Muscle of back (tissue), 13 donors: ENCODE measurements around the gene SUOX. TPM values are rescaled to one million over a fixed set of nuclear protein-coding genes. Genes with fewer than 3 reads are reported as not detected.
A peak's percentile ranks its signal among the peaks of the same experiment; 100 is the strongest.
"Not testable (repeated sequence)": the region's sequence is repeated elsewhere in the genome, so short reads cannot be mapped to it uniquely, and the experiment has no call there.

ENCODE experiments used
- DNase-seq, 3 donors: peaks; one replicate each; pipeline versions ENCODE4 v3.0.0 to v3.0.0-alpha.2; 2013
- long read RNA-seq, 9 donors: transcript quantifications; one replicate each; lab custom pipeline, GENCODE V29; 2026
- polyA plus RNA-seq, 10 donors: library from polyadenylated mRNA; unstranded; fragments of 120-200 nt; gene quantifications; one replicate each; pipeline ENCODE4 v1.2.1, GENCODE V29; 2013; ENCODE audit not compliant: insufficient read length in 10 of 10

Gene SUOX
- polyA plus RNA-seq, result 10 to 100 TPM; 11.8 to 16.9 (median 12.9) TPM
- long read RNA-seq, donor 1, partial matches to known transcripts, result 0 of 2 reads
- long read RNA-seq, donor 1, other reads (novel, unspliced or antisense), result 0 of 2 reads
- long read RNA-seq, donor 2, partial matches to known transcripts, result 0 of 2 reads
- long read RNA-seq, donor 2, other reads (novel, unspliced or antisense), result 0 of 2 reads
- long read RNA-seq, donor 3, result 0 reads
- long read RNA-seq, donor 4, partial matches to known transcripts, result 0 of 4 reads
- long read RNA-seq, donor 4, other reads (novel, unspliced or antisense), result 0 of 4 reads
- long read RNA-seq, donor 5, partial matches to known transcripts, result 0 of 3 reads
- long read RNA-seq, donor 5, other reads (novel, unspliced or antisense), result 0 of 3 reads
- long read RNA-seq, donor 6, partial matches to known transcripts, result 0 of 3 reads
- long read RNA-seq, donor 6, other reads (novel, unspliced or antisense), result 0 of 3 reads
- long read RNA-seq, donor 7, partial matches to known transcripts, result 0 of 3 reads
- long read RNA-seq, donor 7, other reads (novel, unspliced or antisense), result 0 of 3 reads
- long read RNA-seq, donor 8, partial matches to known transcripts, result 0 of 2 reads
- long read RNA-seq, donor 8, other reads (novel, unspliced or antisense), result 0 of 2 reads
- long read RNA-seq, donor 9, result 0 reads

- DNase-seq, result peak; percentile 95 to 98 (median 96)
These were observed at the start of gene SUOX for GRCh38 chr12:55996715-55997534. TSS of gene SUOX (plus strand) at chr12:55997276. CDS start at chr12:56002222, 4,946 bp downstream.

GRCh38 chr12:55955344-55955743 lies 41.7 kb upstream of the SUOX start:
- no peak for DNase-seq

GRCh38 chr12:55955800-55956508 lies 41.1 kb upstream of the SUOX start:
- DNase-seq, result no peak

GRCh38 chr12:55957106-55957859 lies 39.8 kb upstream of the SUOX start:
- DNase-seq, result no peak

- DNase-seq, result no peak
These were observed 33.3 kb upstream of the SUOX start for GRCh38 chr12:55963760-55964159.

- no peak for DNase-seq
These were observed 31.8 kb upstream of the SUOX start for GRCh38 chr12:55965240-55965639.

GRCh38 chr12:55965941-55966407 lies 31.1 kb upstream of the SUOX start, which contains the start of gene PMEL:
TSS of gene PMEL (minus strand) at chr12:55966042. CDS start at chr12:55966011, 31 bp downstream.
- peak in 1 of 3 donors; percentile 21 for DNase-seq

GRCh38 chr12:55966408-55967281 lies 30.4 kb upstream of the SUOX start, which contains the start of gene CDK2:
TSS of gene CDK2 (plus strand) at chr12:55966830. CDS start at chr12:55967009, 179 bp downstream.
- peak; percentile 84 to 96 (median 94) for DNase-seq

GRCh38 chr12:55969356-55969755 lies 27.7 kb upstream of the SUOX start:
- DNase-seq, result no peak

GRCh38 chr12:55970775-55971174 lies 26.3 kb upstream of the SUOX start:
- no peak for DNase-seq

- no peak for DNase-seq
These were observed 25.0 kb upstream of the SUOX start for GRCh38 chr12:55972042-55972441.

GRCh38 chr12:55972456-55972855 lies 24.6 kb upstream of the SUOX start:
- DNase-seq, result no peak

GRCh38 chr12:55972911-55973598 lies 24.0 kb upstream of the SUOX start:
- DNase-seq, result peak in 2 of 3 donors; percentile 59 to 79

- peak; percentile 99 to 100 (median 100) for DNase-seq
These were observed 23.3 kb upstream of the SUOX start, which contains the start of gene RAB5B for GRCh38 chr12:55973599-55974307. TSS of gene RAB5B (plus strand) at chr12:55974078. CDS start at chr12:55986961, 12,883 bp downstream.

GRCh38 chr12:55974308-55974730 lies 22.8 kb upstream of the SUOX start:
- DNase-seq, result peak in 1 of 3 donors; percentile 54

- no peak for DNase-seq
These were observed 18.7 kb upstream of the SUOX start for GRCh38 chr12:55978393-55978792.

- DNase-seq, result no peak
These were observed 18.0 kb upstream of the SUOX start for GRCh38 chr12:55979069-55979468.

- DNase-seq, result not testable (repeated sequence)
These were observed 15.2 kb upstream of the SUOX start for GRCh38 chr12:55981882-55982281.
